Activated T-helper 2 cell treated with anti-CD3 and anti-CD28 coated beads, Interferon-gamma antibody, Interleukin-2, Interleukin-4, amounts not matched to agents 10 μg/mL and 5 μg/mL and 100 μg/mL, durations not matched to agents 14 hours and 24 hours and 36 hours (primary cell): Measurements from ENCODE around the gene HEATR3. TPM values are rescaled to one million over a fixed set of nuclear protein-coding genes. Genes with fewer than 3 reads are reported as not detected.

Experiments
- DNase-seq: peaks from one replicate; pipeline ENCODE4 v3.0.0; 2021; ENCODE audit warnings: low spot score
- H3K27ac Mint-ChIP-seq: one replicate; pipeline ENCODE4 v1.8.0; 2021; ENCODE audit warnings: mixed read lengths
- H3K27me3 Mint-ChIP-seq: one replicate; pipeline ENCODE4 v1.8.0; 2021; ENCODE audit warnings: low read depth, mixed read lengths
- H3K36me3 Mint-ChIP-seq: one replicate; pipeline ENCODE4 v1.8.0; 2021; ENCODE audit warnings: low read depth, mixed read lengths
- H3K4me1 Mint-ChIP-seq: one replicate; pipeline ENCODE4 v1.8.0; 2021; ENCODE audit warnings: low read depth, mixed read lengths
- H3K4me3 Mint-ChIP-seq: one replicate; pipeline ENCODE4 v1.8.0; 2021; ENCODE audit warnings: low read depth, mild to moderate bottlenecking, moderate library complexity, mixed read lengths
- H3K9me3 Mint-ChIP-seq: one replicate; pipeline ENCODE4 v1.8.0; 2021; ENCODE audit warnings: mixed read lengths
- intact Hi-C: fragments of 100-400 bp; cut with micrococcal nuclease; formaldehyde crosslinking; loops from one replicate; pipeline ENCODE4 v1.15.1; 2023
- total RNA-seq: library from RNA; stranded (reverse); gene quantifications from 2 replicates; pipeline ENCODE4 v1.2.3, GENCODE V29; 2022

Gene HEATR3
- total RNA-seq, 1 donor from 2014 or later, result 25.9 TPM

DNA sequence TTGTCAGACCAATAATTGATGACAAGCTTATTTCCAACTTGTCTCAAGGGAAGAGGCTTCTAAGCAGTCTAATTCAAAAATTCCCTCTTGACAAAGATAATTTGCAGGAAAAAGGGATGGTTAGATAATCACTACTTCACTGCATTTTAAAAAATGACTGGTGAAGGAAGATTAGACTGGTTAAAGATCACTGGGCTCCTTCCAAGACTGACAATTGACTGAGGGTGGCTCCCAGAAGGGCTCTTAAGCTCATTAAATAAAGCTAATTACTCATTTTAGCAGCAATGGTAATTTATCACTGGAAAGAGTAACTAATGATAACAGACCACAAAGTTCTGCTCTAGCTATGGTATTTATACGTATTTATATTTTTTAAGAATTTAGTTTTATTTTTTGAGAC is 4.4 kb upstream of the HEATR3 start:
- H3K36me3 Mint-ChIP-seq, result no peaks in the 10 kb centered on the region
- DNase-seq, result no peak
- intact Hi-C loops, result loop anchor here (10.0 kb wide), 1 partner anchor 683 kb away; the partner anchor contains the start of gene CYLD
- peaks cover 2% of the 10 kb centered on the region for H3K9me3 Mint-ChIP-seq
- no peaks in the 10 kb centered on the region for H3K27me3 Mint-ChIP-seq
- no peak overlapping the region for H3K27ac Mint-ChIP-seq
- H3K4me1 Mint-ChIP-seq, result peaks cover 7% of the 10 kb centered on the region
- no peak overlapping the region for H3K4me3 Mint-ChIP-seq

DNA sequence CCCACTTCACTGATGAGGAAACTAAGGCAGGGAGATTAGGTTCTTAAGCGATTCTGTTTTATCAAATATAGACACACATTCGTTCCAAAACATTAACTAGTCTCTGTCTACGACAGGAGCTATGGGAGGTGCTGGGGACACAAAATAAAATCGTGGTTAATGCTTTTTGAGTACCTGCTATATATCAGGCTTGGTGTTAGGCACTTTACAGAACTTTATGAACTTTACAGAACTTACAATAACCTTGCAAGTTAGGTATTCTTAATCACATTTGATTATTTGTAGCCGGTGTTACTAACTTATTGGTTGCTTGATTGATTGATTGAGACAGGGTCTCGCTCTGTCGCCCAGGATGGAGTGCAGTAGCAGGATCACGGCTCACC is 538 bp upstream of the HEATR3 start:
- no peaks in the 10 kb centered on the region for H3K27me3 Mint-ChIP-seq
- peaks cover 29% of the 10 kb centered on the region for H3K36me3 Mint-ChIP-seq
- peak overlapping the region; percentile 84 for H3K4me3 Mint-ChIP-seq
- no peaks in the 10 kb centered on the region for H3K9me3 Mint-ChIP-seq
- peaks cover 30% of the 10 kb centered on the region for H3K4me1 Mint-ChIP-seq
- peak overlapping the region; percentile 92 for H3K27ac Mint-ChIP-seq
- intact Hi-C loops, result loop anchor here (1.0 to 10.0 kb wide), 3 partner anchors 40 to 680 kb away; partner anchors contain the start of genes CNEP1R1 and CYLD
- no peak for DNase-seq

DNA sequence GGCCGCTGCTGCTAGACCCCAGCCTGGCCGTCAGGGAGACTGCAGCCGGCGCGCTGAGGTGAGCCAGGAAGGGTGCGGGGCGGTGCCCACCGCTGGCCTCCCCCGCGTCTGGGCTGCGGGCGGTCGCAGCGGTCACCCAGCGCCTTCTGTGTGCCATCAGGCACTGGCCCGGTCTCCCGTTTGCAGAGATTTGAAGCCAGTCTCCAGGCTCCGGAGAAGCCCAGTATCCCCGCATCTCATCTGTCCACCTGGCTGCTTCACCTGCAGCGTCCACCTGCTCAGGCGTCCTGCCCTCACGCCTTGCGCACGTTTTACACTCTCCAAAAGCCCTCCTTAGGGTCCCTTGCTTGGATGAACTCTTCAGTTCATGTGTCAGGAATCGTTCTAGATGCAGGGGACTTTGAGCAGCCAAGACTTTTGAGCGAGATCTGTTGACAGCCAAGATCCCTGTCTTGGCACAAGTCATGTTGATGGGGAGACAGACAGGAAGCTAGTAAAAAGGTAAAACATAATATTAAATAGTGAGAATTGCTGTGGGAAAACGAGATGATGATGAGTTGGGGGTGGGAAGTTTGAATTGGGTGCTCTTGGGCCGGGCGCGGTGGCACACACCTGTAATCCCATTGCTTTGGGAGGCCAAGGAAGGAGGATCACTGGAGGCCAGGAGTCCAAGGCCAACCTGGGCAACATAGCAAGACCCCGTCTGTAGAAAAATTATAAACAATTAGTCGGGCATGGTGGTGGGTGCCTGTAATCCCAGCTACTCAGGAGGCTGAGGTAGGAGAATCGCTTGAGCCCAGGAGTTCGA is 916 bp downstream of the HEATR3 start:
- intact Hi-C loops, result loop anchor here (1.0 to 10.0 kb wide), 2 partner anchors 144 to 678 kb away; partner anchors contain the start of gene CYLD
- no peak for DNase-seq
- Mint-ChIP-seq H3K9me3 (no peaks in the 10 kb centered on the region), H3K27me3 (no peaks in the 10 kb centered on the region), H3K4me1 (peaks cover 35% of the 10 kb centered on the region), H3K27ac (peak overlapping the region; percentile 86), H3K4me3 (peak overlapping the region; percentile 87), H3K36me3 (peaks cover 38% of the 10 kb centered on the region)

DNA sequence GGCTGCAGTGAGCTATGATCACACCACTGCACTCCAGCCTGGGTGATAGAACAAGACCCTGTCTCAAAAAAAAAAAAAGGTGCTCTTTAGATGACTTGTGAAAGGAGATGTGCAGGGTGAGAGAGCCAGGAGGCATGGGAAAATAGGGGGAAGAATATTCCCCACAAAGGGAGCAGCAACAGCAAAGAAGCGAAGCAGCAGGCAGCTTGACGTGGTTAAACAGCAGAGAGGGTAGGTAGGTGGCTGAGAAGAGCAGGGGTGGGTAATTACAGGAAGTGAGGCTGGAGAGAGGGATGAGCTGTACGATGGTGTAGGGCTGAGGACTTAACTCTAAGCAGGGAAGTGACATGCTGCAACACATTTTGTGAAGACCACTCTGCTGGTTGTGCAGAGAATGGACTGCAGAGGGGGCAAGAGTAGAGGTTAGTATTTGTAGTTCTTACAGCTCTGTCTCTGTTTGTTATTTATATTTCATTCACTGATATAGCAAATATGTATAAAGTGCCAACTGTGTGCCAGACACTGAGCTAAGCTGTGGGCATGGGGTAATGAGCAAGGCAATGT is 1.6 kb downstream of the HEATR3 start:
- no peaks in the 10 kb centered on the region for H3K27me3 Mint-ChIP-seq
- H3K36me3 Mint-ChIP-seq, result peaks cover 42% of the 10 kb centered on the region
- H3K4me3 Mint-ChIP-seq, result peak overlapping the region; percentile 87
- DNase-seq, result peak; percentile 23
- peak overlapping the region; percentile 73 for H3K27ac Mint-ChIP-seq
- peaks cover 37% of the 10 kb centered on the region for H3K4me1 Mint-ChIP-seq
- H3K9me3 Mint-ChIP-seq, result no peaks in the 10 kb centered on the region
- intact Hi-C loops, result loop anchor here (1.0 to 10.0 kb wide), 2 partner anchors 143 to 677 kb away; partner anchors contain the start of gene CYLD

DNA sequence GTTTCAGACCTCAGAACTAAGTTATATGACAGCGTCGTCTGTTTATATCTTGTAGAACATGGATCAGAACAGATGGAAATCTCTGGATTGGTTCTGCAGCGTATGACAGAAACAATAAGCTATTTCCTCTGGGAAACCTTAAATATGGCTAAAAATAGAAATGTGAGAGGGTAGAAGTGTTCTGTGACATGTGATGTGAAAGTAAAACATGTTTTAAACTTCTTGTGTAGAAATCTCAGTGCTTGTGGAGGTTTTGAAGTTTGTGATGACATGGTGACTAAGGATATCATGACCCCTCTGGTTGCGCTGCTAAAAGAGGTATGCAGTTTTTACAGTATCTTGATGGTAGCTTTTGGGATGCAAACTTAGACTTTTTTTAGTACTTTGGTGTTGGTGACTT is 2.8 kb downstream of the HEATR3 start:
- Mint-ChIP-seq H3K4me1 (peaks cover 41% of the 10 kb centered on the region), H3K27me3 (no peaks in the 10 kb centered on the region), H3K27ac (no peak overlapping the region), H3K4me3 (peak overlapping the region; percentile 7), H3K9me3 (no peaks in the 10 kb centered on the region), H3K36me3 (peaks cover 52% of the 10 kb centered on the region)
- intact Hi-C loops, result loop anchor here (10.0 kb wide), 1 partner anchor 676 kb away; the partner anchor contains the start of gene CYLD
- DNase-seq, result no peak

DNA sequence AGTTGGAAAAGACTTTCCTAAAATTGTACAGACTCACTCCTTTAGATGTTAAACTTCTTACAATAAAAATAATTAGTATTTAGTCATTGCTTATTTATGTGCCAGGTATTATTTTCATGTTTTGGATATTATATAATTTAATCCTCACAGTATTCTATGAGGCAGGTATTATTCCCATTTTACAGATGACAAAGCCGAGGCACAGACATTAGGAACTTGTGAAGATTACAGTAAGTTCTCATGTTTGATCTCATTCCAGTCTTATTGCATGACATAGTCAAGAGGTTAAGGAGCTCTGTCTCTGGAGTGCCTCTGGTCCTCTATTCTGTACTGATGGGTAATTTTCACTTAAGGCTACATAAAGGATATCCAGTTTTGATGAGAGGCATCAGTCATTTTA is 3.3 kb downstream of the HEATR3 start:
- peaks cover 57% of the 10 kb centered on the region for H3K36me3 Mint-ChIP-seq
- peaks cover 41% of the 10 kb centered on the region for H3K4me1 Mint-ChIP-seq
- H3K9me3 Mint-ChIP-seq, result no peaks in the 10 kb centered on the region
- DNase-seq, result no peak
- H3K4me3 Mint-ChIP-seq, result no peak overlapping the region
- intact Hi-C loops, result loop anchor here (10.0 kb wide), 1 partner anchor 676 kb away; the partner anchor contains the start of gene CYLD
- no peak overlapping the region for H3K27ac Mint-ChIP-seq
- no peaks in the 10 kb centered on the region for H3K27me3 Mint-ChIP-seq

DNA sequence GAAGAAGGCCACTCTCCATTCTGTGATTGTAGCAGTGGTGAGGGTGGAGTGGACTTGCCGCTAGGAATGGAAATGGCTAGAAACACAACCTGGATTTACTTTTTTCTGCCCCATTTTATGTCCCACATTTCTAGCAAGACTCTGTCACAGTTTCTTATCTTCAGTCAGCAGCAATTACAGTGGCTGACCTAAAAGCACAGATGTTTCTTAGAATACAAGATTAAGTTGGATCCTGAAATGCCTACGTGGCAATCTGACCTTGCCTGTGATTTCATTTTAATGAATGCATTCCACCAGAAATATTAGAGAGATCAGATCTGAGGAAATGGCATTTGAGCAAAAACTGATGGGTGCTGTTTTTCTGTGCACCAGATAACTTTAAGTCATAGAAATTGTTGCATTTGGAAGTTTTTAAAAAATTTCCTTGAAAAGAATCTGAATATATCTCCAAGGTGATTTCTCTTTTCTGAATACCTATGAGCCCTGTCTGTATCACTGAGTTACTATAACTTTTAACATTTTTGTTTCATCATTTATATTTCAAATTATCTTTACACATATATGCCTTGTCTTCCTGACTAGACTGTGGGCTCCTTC is 5.4 kb downstream of the HEATR3 start:
- DNase-seq, result no peak
- Mint-ChIP-seq H3K4me3 (no peak overlapping the region), H3K27me3 (no peaks in the 10 kb centered on the region), H3K4me1 (peaks cover 36% of the 10 kb centered on the region), H3K9me3 (no peaks in the 10 kb centered on the region), H3K27ac (no peak overlapping the region), H3K36me3 (peaks cover 65% of the 10 kb centered on the region)
- intact Hi-C loops, result no loop called here

DNA sequence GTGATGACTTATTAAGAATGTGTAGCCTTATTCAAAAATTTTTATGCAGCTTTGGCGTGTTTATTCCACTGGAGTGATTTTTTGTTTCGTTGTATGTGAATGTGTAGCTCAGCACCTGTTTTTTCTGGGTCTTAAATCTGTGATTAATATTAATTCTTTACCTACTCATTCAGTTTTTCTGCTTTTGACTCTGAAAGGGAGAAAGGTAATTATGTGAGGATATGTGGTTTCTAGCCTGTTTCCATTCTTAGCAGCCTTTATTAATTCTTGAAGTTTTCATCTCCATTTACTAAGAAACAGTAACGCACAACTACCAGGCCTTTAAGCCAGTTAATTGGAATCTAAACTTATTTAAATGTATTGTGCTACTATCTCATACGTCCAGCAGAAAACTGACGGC is 7.0 kb downstream of the HEATR3 start:
- Mint-ChIP-seq H3K9me3 (no peaks in the 10 kb centered on the region), H3K4me3 (no peak overlapping the region), H3K27me3 (no peaks in the 10 kb centered on the region), H3K36me3 (peaks cover 65% of the 10 kb centered on the region), H3K27ac (no peak overlapping the region), H3K4me1 (peaks cover 27% of the 10 kb centered on the region)
- intact Hi-C loops, result no loop called here
- no peak for DNase-seq

DNA sequence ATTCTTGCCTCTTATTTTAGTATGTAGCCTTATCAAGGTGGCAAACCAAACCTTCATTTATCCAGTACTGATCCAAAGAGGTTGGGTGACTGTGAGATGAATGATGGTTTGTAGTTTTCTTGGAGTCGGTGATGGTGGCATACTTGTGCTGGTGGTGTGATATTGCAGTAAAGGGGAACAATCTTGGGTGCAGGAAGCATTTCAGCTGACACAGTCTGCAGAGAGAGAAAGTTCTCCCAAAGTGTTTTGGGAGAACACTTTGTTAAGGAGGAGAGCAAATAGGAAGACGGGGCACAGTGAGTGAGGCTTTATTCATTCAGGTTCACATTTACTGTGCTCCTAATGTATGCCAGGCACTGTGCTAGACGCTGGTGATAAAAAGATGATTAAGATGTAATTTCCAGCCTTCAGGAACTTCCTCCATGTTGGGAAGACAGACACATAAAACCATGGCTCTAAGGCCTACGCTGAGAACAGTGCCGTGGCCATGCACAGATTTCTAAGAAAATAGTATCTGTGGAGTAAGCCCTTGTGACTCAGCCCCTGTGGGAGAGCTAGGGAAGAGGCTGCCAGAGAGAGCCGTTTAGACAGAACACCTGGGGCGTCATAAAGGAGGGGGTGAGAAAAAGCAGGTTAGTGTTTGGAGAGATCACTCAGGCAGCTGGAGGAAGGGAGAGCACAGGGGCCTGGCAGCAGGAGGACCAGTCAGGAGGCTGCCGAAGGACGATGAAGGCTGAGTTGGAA is 13.8 kb downstream of the HEATR3 start:
- Mint-ChIP-seq H3K27ac (no peak overlapping the region), H3K4me1 (peaks cover 12% of the 10 kb centered on the region), H3K36me3 (peaks cover 57% of the 10 kb centered on the region), H3K4me3 (no peak overlapping the region), H3K9me3 (no peaks in the 10 kb centered on the region), H3K27me3 (no peaks in the 10 kb centered on the region)
- DNase-seq, result no peak
- intact Hi-C loops, result no loop called here

DNA sequence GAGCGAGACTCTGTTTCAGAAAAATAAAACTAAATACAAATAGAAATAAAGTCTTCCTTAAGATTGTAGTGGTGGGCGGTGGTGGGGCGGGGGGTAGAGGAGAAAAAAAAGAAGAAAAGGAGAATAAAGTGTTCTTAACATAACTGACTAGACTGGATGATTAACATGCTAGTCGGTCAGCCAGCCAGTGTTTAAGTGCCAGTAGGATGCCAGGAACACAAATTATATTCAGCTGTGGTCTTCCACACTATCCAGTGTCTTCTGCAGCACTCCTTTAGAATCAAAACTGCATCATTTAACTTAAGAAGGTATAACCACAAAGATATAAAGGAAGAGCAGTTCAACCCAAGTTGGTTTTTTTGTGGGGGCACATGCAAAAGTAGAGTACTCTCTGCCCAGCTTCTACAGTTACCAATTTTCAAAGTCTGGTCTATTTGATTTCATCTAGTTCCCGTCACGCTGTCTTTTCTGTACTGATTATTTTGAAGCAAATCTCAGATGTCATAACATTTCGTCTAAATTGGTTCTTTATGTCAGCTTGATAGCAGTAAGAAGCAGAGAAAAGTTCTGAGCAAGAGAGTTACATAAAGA is 15.8 kb downstream of the HEATR3 start:
- no peak for DNase-seq
- Mint-ChIP-seq H3K4me3 (no peak overlapping the region), H3K4me1 (peaks cover 12% of the 10 kb centered on the region), H3K9me3 (no peaks in the 10 kb centered on the region), H3K27me3 (no peaks in the 10 kb centered on the region), H3K36me3 (peaks cover 64% of the 10 kb centered on the region), H3K27ac (peak overlapping the region; percentile 46)
- intact Hi-C loops, result no loop called here

DNA sequence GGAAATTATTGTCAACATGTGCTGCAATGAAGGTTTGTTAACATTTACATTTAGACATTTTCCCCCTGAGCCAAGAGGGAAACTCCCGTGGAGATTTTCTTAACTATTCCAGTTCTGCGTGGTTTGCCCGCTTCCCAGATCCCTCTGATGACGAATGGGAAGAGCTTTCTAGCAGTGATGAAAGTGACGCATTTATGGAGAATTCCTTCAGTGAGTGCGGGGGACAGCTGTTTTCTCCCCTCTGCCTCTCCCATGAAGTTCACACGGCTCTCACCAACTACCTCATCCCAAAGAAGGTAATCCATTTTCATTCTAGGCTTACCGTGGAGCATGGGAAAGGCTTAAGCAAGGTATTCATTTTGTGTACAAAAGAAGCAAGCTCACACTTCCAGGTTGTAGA is 18.2 kb downstream of the HEATR3 start:
- H3K9me3 Mint-ChIP-seq, result no peaks in the 10 kb centered on the region
- H3K27me3 Mint-ChIP-seq, result no peaks in the 10 kb centered on the region
- peaks cover 61% of the 10 kb centered on the region for H3K36me3 Mint-ChIP-seq
- intact Hi-C loops, result no loop called here
- H3K27ac Mint-ChIP-seq, result no peak overlapping the region
- no peak overlapping the region for H3K4me3 Mint-ChIP-seq
- H3K4me1 Mint-ChIP-seq, result peaks cover 10% of the 10 kb centered on the region
- no peak for DNase-seq

DNA sequence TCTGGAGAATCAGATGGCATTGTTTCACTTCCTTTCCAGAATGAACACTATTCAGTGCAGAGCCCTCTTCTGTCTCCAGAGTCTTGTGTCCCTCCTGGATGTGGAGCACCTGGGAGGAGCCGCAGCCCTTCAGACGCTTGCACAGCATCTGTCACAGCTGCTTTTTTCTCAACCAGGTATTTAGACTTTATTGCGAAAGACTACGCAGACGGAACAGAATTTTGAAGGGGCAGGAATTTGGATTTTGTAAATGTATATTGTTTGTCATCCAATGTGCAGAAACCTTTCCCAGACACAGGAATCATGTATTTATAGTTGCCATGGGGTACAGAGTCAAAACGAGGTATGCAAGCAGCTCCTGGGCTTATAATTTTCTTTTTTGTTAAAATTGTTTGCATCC is 20.4 kb downstream of the HEATR3 start:
- Mint-ChIP-seq H3K9me3 (no peaks in the 10 kb centered on the region), H3K36me3 (peaks cover 55% of the 10 kb centered on the region), H3K4me1 (peaks cover 4% of the 10 kb centered on the region), H3K4me3 (no peak overlapping the region), H3K27ac (no peak overlapping the region), H3K27me3 (no peaks in the 10 kb centered on the region)
- intact Hi-C loops, result no loop called here
- DNase-seq, result no peak
